Endothelial cell of umbilical vein (primary cell): Measurements from ENCODE around the gene BAAT. TPM values are rescaled to one million over a fixed set of nuclear protein-coding genes. Genes with fewer than 3 reads are reported as not detected.

Experiments used
- BruUV-seq: library from RNA; stranded (reverse); fragments of 400-500 nt; replicated peaks from 2 replicates; lab custom pipeline; 2021; lab: Mats Ljungman, UMichigan
- CTCF ChIA-PET: fragments of 300-600, 350-600 bp; sonication (Branson Sonifier 250); formaldehyde crosslinking; loops from one replicate; lab custom pipeline; 2021; ENCODE audit warnings: antibody characterized with exemption, inconsistent platforms; lab: Charles Lee
- POLR2A ChIA-PET: fragments of 300-600, 350-600 bp; sonication (Branson Sonifier 250); formaldehyde crosslinking; loops from one replicate; lab custom pipeline; 2021; ENCODE audit warnings: antibody characterized with exemption, inconsistent platforms; lab: Charles Lee
- DNase-seq: peaks from one replicate; pipeline ENCODE4 v3.0.0-alpha.2; 2011; ENCODE audit warnings: low read depth, low spot score
- FAIRE-seq: peaks from 2 replicates; lab custom pipeline; 2011; peaks lifted over from hg19 to GRCh38; lab: Jason Lieb, UNC
- H2AFZ ChIP-seq: 2 replicates; pipeline ENCODE4 v1.6.0; 2012; ENCODE audit warnings: low read depth, low read length, control low read depth, inconsistent platforms
- H3K27ac ChIP-seq: 2 replicates; pipeline ENCODE4 v1.5.1; 2011; ENCODE audit warnings: low read depth, mild to moderate bottlenecking, control low read depth, low read length, moderate library complexity; ENCODE audit not compliant: insufficient read depth
- H3K27me3 ChIP-seq, 2 experiments: 2 replicates each; pipeline versions ENCODE4 v1.6.0 to v1.6.1; 2011; ENCODE audit warnings: low read length in 2 of 2, mixed read lengths in 1 of 2; ENCODE audit not compliant: control insufficient read depth in 2 of 2, insufficient read depth in 2 of 2
- H3K36me3 ChIP-seq, 2 experiments: 2 replicates in 1 of 2; 3 replicates in 1 of 2; pipeline ENCODE4 v1.5.1; 2011; ENCODE audit warnings: low read length in 2 of 2, mild to moderate bottlenecking in 1 of 2, moderate library complexity in 1 of 2; ENCODE audit not compliant: control insufficient read depth in 2 of 2, insufficient read depth in 2 of 2; ENCODE audit errors: extremely low read depth in 1 of 2
- H3K4me1 ChIP-seq: 3 replicates; pipeline ENCODE4 v1.5.1; 2011; ENCODE audit warnings: mild to moderate bottlenecking, low read length; ENCODE audit not compliant: control insufficient read depth, insufficient read depth; ENCODE audit errors: extremely low read depth
- H3K4me2 ChIP-seq: 2 replicates; pipeline ENCODE4 v1.6.1; 2011; ENCODE audit warnings: low read length, control low read depth, mixed read lengths; ENCODE audit not compliant: insufficient read depth
- H3K4me3 ChIP-seq, 3 experiments: fragments of 200-600 bp in 1 of 3; sonication (generic), shearing (Covaris generic) in 1 of 3; replicated peaks in 1 of 3; 2 replicates each; pipeline ENCODE4 v1.5.1; 2011 to 2016; ENCODE audit warnings: control low read depth in 3 of 3, low read length in 3 of 3, mild to moderate bottlenecking in 2 of 3, inconsistent platforms in 1 of 3, low read depth in 1 of 3, moderate library complexity in 1 of 3; ENCODE audit not compliant: insufficient read depth in 1 of 3
- H3K79me2 ChIP-seq: 2 replicates; pipeline ENCODE4 v1.6.0; 2012; ENCODE audit warnings: low read length, inconsistent platforms; ENCODE audit not compliant: control insufficient read depth, insufficient read depth
- H3K9ac ChIP-seq: replicated peaks from 2 replicates; pipeline ENCODE3; 2011; ENCODE audit warnings: low read length, control low read depth; ENCODE audit not compliant: insufficient read depth; ENCODE audit errors: extremely low read depth
- H3K9me1 ChIP-seq: replicated peaks from 3 replicates; pipeline ENCODE4 v1.6.0; 2011; ENCODE audit warnings: mild to moderate bottlenecking, low read length; ENCODE audit not compliant: control insufficient read depth, insufficient read depth; ENCODE audit errors: extremely low read depth
- H3K9me3 ChIP-seq: replicated peaks from 2 replicates; pipeline ENCODE4 v1.5.1; 2012; ENCODE audit warnings: low read length, inconsistent platforms; ENCODE audit not compliant: control insufficient read depth, insufficient read depth
- H4K20me1 ChIP-seq: replicated peaks from 2 replicates; pipeline ENCODE3; 2011; ENCODE audit warnings: mild to moderate bottlenecking, low read length; ENCODE audit not compliant: control insufficient read depth, insufficient read depth; ENCODE audit errors: extremely low read depth
- EZH2 ChIP-seq: IDR thresholded peaks from 2 replicates; pipeline ENCODE4 v1.6.1; 2012; ENCODE audit warnings: borderline replicate concordance, low read depth, mild to moderate bottlenecking, moderate library complexity, low read length, inconsistent platforms; ENCODE audit not compliant: severe bottlenecking
- GATA2 ChIP-seq: IDR thresholded peaks from 2 replicates; pipeline ENCODE4 v1.7.0; 2011; ENCODE audit warnings: low read depth, mild to moderate bottlenecking, moderate library complexity, mixed read lengths, low read length; ENCODE audit not compliant: insufficient read length, insufficient read depth
- JUN ChIP-seq: IDR thresholded peaks from 2 replicates; pipeline ENCODE4 v1.6.1; 2011; ENCODE audit warnings: borderline replicate concordance, low read depth; ENCODE audit not compliant: insufficient read length, insufficient read depth
- MAX ChIP-seq: IDR thresholded peaks from 2 replicates; pipeline ENCODE4 v1.6.1; 2011; ENCODE audit not compliant: insufficient read depth, insufficient read length
- MYC ChIP-seq: IDR thresholded peaks from one replicate; pipeline ENCODE4 v1.6.1; 2011; ENCODE audit warnings: mild to moderate bottlenecking, low read depth, low read length
- POLR2A ChIP-seq: IDR thresholded peaks from 2 replicates; pipeline ENCODE4 v1.6.1; 2012; ENCODE audit warnings: low read depth, mild to moderate bottlenecking, control low read depth, low read length
- POLR2AphosphoS5 ChIP-seq: IDR thresholded peaks from 2 replicates; pipeline ENCODE4 v1.6.1; 2012; ENCODE audit warnings: low read depth, mild to moderate bottlenecking, control low read depth, low read length, moderate library complexity; ENCODE audit not compliant: insufficient read depth
- dilution Hi-C: fragments of 300-500 bp; cut with MboI; formaldehyde crosslinking; loops from one replicate; pipeline ENCODE4 v1.15.0; 2019; ENCODE audit warnings: low sequenced_read_pairs; ENCODE audit not compliant: extremely low pct_ligation_motif_present
- intact Hi-C: fragments of 100-400 bp; cut with micrococcal nuclease; formaldehyde crosslinking; loops from one replicate; pipeline ENCODE4 v1.10.0; 2022
- polyA plus RNA-seq, 4 experiments: library from polyadenylated mRNA; depleted of rRNA in 3 of 4; stranded (reverse) in 3 of 4; unstranded in 1 of 4; fragments of >200 nt; gene quantifications; 2 replicates each; pipeline versions ENCODE4 v1.2.1 to v1.2.3, GENCODE V29; 2011 to 2012; ENCODE audit warnings: missing spikeins in 1 of 4
- total RNA-seq: library from RNA; stranded (reverse); gene quantifications from 2 replicates; pipeline ENCODE4 v1.2.3, GENCODE V29; 2021
- TF ChIP-seq, protein P1 (sequence below), 2 donors: IDR thresholded peaks; 1 replicate in 1 of 2; 2 replicates in 1 of 2; pipeline ENCODE4 v1.5.1; 2011; ENCODE audit warnings: low read length in 2 of 2, mild to moderate bottlenecking in 2 of 2, moderate library complexity in 2 of 2, control low read depth in 1 of 2, inconsistent platforms in 1 of 2, low read depth in 1 of 2; ENCODE audit not compliant: insufficient read depth in 1 of 2; ENCODE audit errors: extremely low read depth in 1 of 2

The BAAT gene
- total and polyA plus RNA-seq, 2 donors (not counting 3 experiments of a cell fraction or from before 2014, with no cell fraction given), result 0.01 TPM; not detected in 1

DNA sequence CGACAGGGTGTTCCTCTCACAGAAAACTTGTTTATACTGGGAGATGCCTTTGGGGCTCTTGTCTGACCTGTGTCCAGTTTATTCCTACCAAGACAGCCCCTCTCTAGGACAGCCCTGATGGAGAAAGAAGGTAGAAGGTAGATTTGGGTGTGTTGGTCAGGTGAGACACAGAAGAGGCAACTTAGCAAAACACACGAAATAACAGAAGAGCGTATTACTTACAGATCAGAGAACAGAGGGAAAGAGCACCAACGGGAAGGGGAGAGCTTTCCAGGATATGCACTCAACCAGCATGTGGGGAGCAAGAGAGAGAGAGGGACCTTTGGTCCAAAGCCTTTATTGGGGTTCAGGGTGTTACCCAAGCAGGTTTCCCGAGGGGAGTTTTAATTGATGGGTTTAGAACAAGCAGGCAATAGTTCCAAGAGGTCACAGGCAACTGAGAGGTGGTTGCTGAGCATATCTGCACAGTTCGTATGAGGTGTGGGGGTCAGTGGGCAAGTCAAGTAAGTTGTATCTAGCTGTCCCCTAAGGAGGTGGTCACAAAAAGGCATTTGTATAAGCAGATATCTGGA, 31.8 kb downstream of the BAAT start:
- no peaks in the 10 kb centered on the region for H3K9me3 ChIP-seq
- no peaks in the 10 kb centered on the region for H3K4me1 ChIP-seq
- no peaks in the 10 kb centered on the region for H3K27me3 ChIP-seq
- CTCF ChIA-PET, result interaction anchor here (1.1 kb wide), 1 partner anchor 41 kb away, joined by 3 read pairs; no protein-coding TSS in a partner anchor
- DNase-seq (no peak), FAIRE-seq (no peak)
- H2AFZ ChIP-seq, result no peak overlapping the region
- intact Hi-C loops (no loop called here), dilution Hi-C loops (no loop called here)
- H3K27ac ChIP-seq, result no peak overlapping the region
- no peak overlapping the region for H3K9ac ChIP-seq
- no peaks in the 10 kb centered on the region for H3K79me2 ChIP-seq
- TF ChIP-seq MAX, result no peak
- TF ChIP-seq POLR2AphosphoS5, result no peak
- no peak for TF ChIP-seq GATA2
- TF ChIP-seq MYC, result no peak
- TF ChIP-seq, protein P1, sequence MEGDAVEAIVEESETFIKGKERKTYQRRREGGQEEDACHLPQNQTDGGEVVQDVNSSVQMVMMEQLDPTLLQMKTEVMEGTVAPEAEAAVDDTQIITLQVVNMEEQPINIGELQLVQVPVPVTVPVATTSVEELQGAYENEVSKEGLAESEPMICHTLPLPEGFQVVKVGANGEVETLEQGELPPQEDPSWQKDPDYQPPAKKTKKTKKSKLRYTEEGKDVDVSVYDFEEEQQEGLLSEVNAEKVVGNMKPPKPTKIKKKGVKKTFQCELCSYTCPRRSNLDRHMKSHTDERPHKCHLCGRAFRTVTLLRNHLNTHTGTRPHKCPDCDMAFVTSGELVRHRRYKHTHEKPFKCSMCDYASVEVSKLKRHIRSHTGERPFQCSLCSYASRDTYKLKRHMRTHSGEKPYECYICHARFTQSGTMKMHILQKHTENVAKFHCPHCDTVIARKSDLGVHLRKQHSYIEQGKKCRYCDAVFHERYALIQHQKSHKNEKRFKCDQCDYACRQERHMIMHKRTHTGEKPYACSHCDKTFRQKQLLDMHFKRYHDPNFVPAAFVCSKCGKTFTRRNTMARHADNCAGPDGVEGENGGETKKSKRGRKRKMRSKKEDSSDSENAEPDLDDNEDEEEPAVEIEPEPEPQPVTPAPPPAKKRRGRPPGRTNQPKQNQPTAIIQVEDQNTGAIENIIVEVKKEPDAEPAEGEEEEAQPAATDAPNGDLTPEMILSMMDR (IDR thresholded peaks at IDR 0.05; ENCODE audit: extremely low read depth in 1 of 2, insufficient read depth in 1 of 2, low read depth in 1 of 2, low read length in 2 of 2), result no peak
- TF ChIP-seq POLR2A, result no peak
- no peak for TF ChIP-seq EZH2
- no peak for TF ChIP-seq JUN
- no peak overlapping the region for H3K4me2 ChIP-seq
- BruUV-seq, result no TSS peak
- H3K9me1 ChIP-seq, result no peaks in the 10 kb centered on the region
- H3K4me3 ChIP-seq, result no peak overlapping the region
- POLR2A ChIA-PET, result no interaction called here
- H4K20me1 ChIP-seq, result no peaks in the 10 kb centered on the region
- no peaks in the 10 kb centered on the region for H3K36me3 ChIP-seq
